HCT116 (cell line): Measurements from ENCODE around the gene SERPINI1. TPM values are rescaled to one million over a fixed set of nuclear protein-coding genes. Genes with fewer than 3 reads are reported as not detected.

Experiments used
- ATAC-seq: fragments of 200-7000 bp; cut with Tn5 transposase; 2 replicates; pipeline ENCODE4 v1.9.1; 2020; ENCODE audit warnings: mild to moderate bottlenecking, moderate library complexity
- BruUV-seq: library from RNA; stranded (reverse); fragments of 400-500 nt; replicated peaks from 2 replicates; lab custom pipeline; 2021; lab: Mats Ljungman, UMichigan
- CTCF ChIA-PET: fragments of 300-600 bp; sonication (Branson Sonifier 250); formaldehyde crosslinking; loops from one replicate; lab custom pipeline; 2021; ENCODE audit warnings: antibody characterized with exemption; lab: Charles Lee
- POLR2A ChIA-PET: fragments of 300-600, 350-600 bp; sonication (Branson Sonifier 250); formaldehyde crosslinking; loops from one replicate; lab custom pipeline; 2021; ENCODE audit warnings: antibody characterized with exemption; lab: Charles Lee
- RAD21 ChIA-PET, 2 experiments: fragments of 300-600 bp; sonication (Branson Sonifier 250); formaldehyde crosslinking; loops; one replicate each; lab custom pipeline; 2023; ENCODE audit warnings: low total read pairs in 2 of 2; ENCODE audit not compliant: uncharacterized antibody in 2 of 2, unreplicated experiment in 2 of 2, low non-redundant PET in 1 of 2; lab: Charles Lee
- DNase-seq: peaks from one replicate; pipeline ENCODE4 v3.0.0-alpha.2; 2010; ENCODE audit warnings: low read depth, low spot score
- H2AFZ ChIP-seq: fragments of 200-600 bp; shearing (Covaris generic), sonication (generic); 2 replicates; pipeline ENCODE4 v1.6.1; 2017; ENCODE audit warnings: low read depth, mixed run types, mixed read lengths, antibody characterized with exemption, low read length; ENCODE audit not compliant: poor library complexity, severe bottlenecking
- H3K27ac ChIP-seq: 2 replicates; pipeline ENCODE4 v1.5.1; 2012; ENCODE audit warnings: low read depth, low read length
- H3K27me3 ChIP-seq: fragments of 200-600 bp; sonication (generic); 2 replicates; pipeline ENCODE4 v1.6.1; 2016; ENCODE audit warnings: mixed run types, low read length, mixed read lengths; ENCODE audit not compliant: insufficient read depth
- H3K36me3 ChIP-seq, 2 experiments: fragments of 200-500 bp in 1 of 2; fragments of 200-600 bp in 1 of 2; sonication (Bioruptor generic) in 1 of 2; sonication (generic) in 1 of 2; 2 replicates each; pipeline versions ENCODE4 v1.5.1 to v1.6.1; 2014 to 2016; ENCODE audit warnings: low read length in 2 of 2, inconsistent platforms in 1 of 2, mixed read lengths in 1 of 2, mixed run types in 1 of 2; ENCODE audit not compliant: insufficient read depth in 2 of 2, control insufficient read depth in 1 of 2
- H3K4me1 ChIP-seq, 2 experiments: fragments of 200-600 bp in 1 of 2; sonication (generic) in 1 of 2; 2 replicates each; pipeline versions ENCODE4 v1.5.1 to v1.6.1; 2012 to 2017; ENCODE audit warnings: low read length in 2 of 2, inconsistent platforms in 1 of 2, mild to moderate bottlenecking in 1 of 2, mixed read lengths in 1 of 2, mixed run types in 1 of 2, moderate library complexity in 1 of 2; ENCODE audit not compliant: insufficient read depth in 2 of 2, control insufficient read depth in 1 of 2
- H3K4me2 ChIP-seq: fragments of 200-600 bp; sonication (generic); 2 replicates; pipeline ENCODE4 v1.6.1; 2017; ENCODE audit warnings: mixed run types, low read length, mixed read lengths
- H3K4me3 ChIP-seq, 2 experiments: fragments of 200-600 bp in 1 of 2; sonication (generic) in 1 of 2; replicated peaks in 1 of 2; 2 replicates each; pipeline ENCODE4 v1.5.1; 2011 to 2016; ENCODE audit warnings: low read length in 2 of 2, control low read depth in 1 of 2, low read depth in 1 of 2, mild to moderate bottlenecking in 1 of 2, mixed read lengths in 1 of 2, mixed run types in 1 of 2
- H3K79me2 ChIP-seq: fragments of 200-600 bp; sonication (generic); 2 replicates; pipeline ENCODE4 v1.6.1; 2017; ENCODE audit warnings: mild to moderate bottlenecking, mixed run types, low read length, moderate library complexity, mixed read lengths; ENCODE audit not compliant: insufficient read depth
- H3K9ac ChIP-seq: fragments of 200-600 bp; sonication (generic); 2 replicates; pipeline ENCODE4 v1.6.1; 2016; ENCODE audit warnings: low read length, mixed read lengths
- H3K9me2 ChIP-seq: fragments of 200-600 bp; sonication (generic), shearing (Covaris generic); 2 replicates; pipeline ENCODE4 v1.6.1; 2017; ENCODE audit warnings: mixed run types, mild to moderate bottlenecking, moderate library complexity; ENCODE audit not compliant: insufficient read depth
- H3K9me3 ChIP-seq, 2 experiments: fragments of 200-500 bp in 1 of 2; fragments of 200-600 bp in 1 of 2; sonication (Bioruptor generic) in 1 of 2; sonication (generic) in 1 of 2; 2 replicates each; pipeline ENCODE4 v1.6.1; 2014 to 2017; ENCODE audit warnings: low read length in 2 of 2, mixed read lengths in 2 of 2, inconsistent platforms in 1 of 2, low read depth in 1 of 2, mild to moderate bottlenecking in 1 of 2, mixed run types in 1 of 2, moderate library complexity in 1 of 2; ENCODE audit not compliant: control insufficient read depth in 1 of 2, insufficient read depth in 1 of 2
- H4K20me1 ChIP-seq: fragments of 200-600 bp; sonication (generic), shearing (Covaris generic); 2 replicates; pipeline ENCODE4 v1.6.1; 2017; ENCODE audit warnings: mixed run types, mild to moderate bottlenecking, moderate library complexity; ENCODE audit not compliant: insufficient read depth
- CEBPB ChIP-seq: IDR thresholded peaks from 2 replicates; pipeline ENCODE4 v1.6.1; 2012; ENCODE audit warnings: low read depth
- CTCF ChIP-seq, 3 experiments: fragments of 200-600 bp in 1 of 3; sonication (generic) in 1 of 3; IDR thresholded peaks in 2 of 3; conservative IDR thresholded peaks in 1 of 3; 2 replicates each; pipeline ENCODE4 v1.5.1; 2012 to 2017; ENCODE audit warnings: low read depth in 2 of 3, low read length in 2 of 3, antibody characterized with exemption in 1 of 3, borderline replicate concordance in 1 of 3, control low read depth in 1 of 3, mild to moderate bottlenecking in 1 of 3, mixed read lengths in 1 of 3, mixed run types in 1 of 3, moderate library complexity in 1 of 3; ENCODE audit not compliant: insufficient read depth in 1 of 3
- EGR1 ChIP-seq: IDR thresholded peaks from 2 replicates; pipeline ENCODE4 v1.6.1; 2012; ENCODE audit warnings: low read depth
- ELF1 ChIP-seq: IDR thresholded peaks from 2 replicates; pipeline ENCODE4 v1.6.1; 2012; ENCODE audit warnings: low read depth, borderline replicate concordance
- EZH2 ChIP-seq: fragments of 200-600 bp; sonication (generic); IDR thresholded peaks from 2 replicates; pipeline ENCODE4 v1.6.1; 2017; ENCODE audit warnings: antibody characterized with exemption, mixed run types
- EZH2phosphoT487 ChIP-seq: fragments of 200-600 bp; IDR thresholded peaks from 2 replicates; pipeline ENCODE4 v1.6.1; 2018; ENCODE audit warnings: antibody characterized with exemption, borderline replicate concordance
- JUND ChIP-seq: IDR thresholded peaks from 2 replicates; pipeline ENCODE4 v1.6.1; 2012
- POLR2A ChIP-seq: IDR thresholded peaks from 2 replicates; pipeline ENCODE4 v1.7.0; 2011; ENCODE audit warnings: borderline replicate concordance; ENCODE audit not compliant: insufficient read depth, insufficient read length; ENCODE audit errors: extremely low read depth
- POLR2AphosphoS5 ChIP-seq: IDR thresholded peaks from 2 replicates; pipeline ENCODE4 v1.6.1; 2011; ENCODE audit warnings: mild to moderate bottlenecking, low read depth, low read length, moderate library complexity
- REST ChIP-seq: IDR thresholded peaks from 2 replicates; pipeline ENCODE4 v1.6.1; 2012; ENCODE audit warnings: low read depth
- SIN3A ChIP-seq: IDR thresholded peaks from 2 replicates; pipeline ENCODE4 v1.6.1; 2012; ENCODE audit warnings: low read depth
- SRF ChIP-seq: IDR thresholded peaks from 2 replicates; pipeline ENCODE4 v1.6.1; 2012; ENCODE audit warnings: low read depth
- TCF7L2 ChIP-seq: IDR thresholded peaks from 2 replicates; pipeline ENCODE4 v1.7.0; 2011; ENCODE audit warnings: borderline replicate concordance, inconsistent platforms; ENCODE audit not compliant: insufficient read depth, insufficient read length; ENCODE audit errors: extremely low read depth
- YY1 ChIP-seq: IDR thresholded peaks from 2 replicates; pipeline ENCODE4 v1.6.1; 2011; ENCODE audit warnings: low read length, low read depth, moderate library complexity, mild to moderate bottlenecking; ENCODE audit not compliant: insufficient replicate concordance; ENCODE audit errors: extremely low read depth
- ZFX ChIP-seq: fragments of 450-650 bp; IDR thresholded peaks from 2 replicates; pipeline ENCODE4 v1.6.1; 2017
- intact Hi-C: fragments of 100-400 bp; cut with micrococcal nuclease; formaldehyde crosslinking; loops from 2 replicates; pipeline ENCODE4 v1.10.0; 2022
- total RNA-seq: library from RNA; stranded (reverse); gene quantifications from one replicate; pipeline ENCODE4 v1.2.1, GENCODE V29; 2021; ENCODE audit not compliant: unreplicated experiment

SERPINI1 gene
- total RNA-seq, 1 experiment from 2014 or later = 6.5 TPM

DNA sequence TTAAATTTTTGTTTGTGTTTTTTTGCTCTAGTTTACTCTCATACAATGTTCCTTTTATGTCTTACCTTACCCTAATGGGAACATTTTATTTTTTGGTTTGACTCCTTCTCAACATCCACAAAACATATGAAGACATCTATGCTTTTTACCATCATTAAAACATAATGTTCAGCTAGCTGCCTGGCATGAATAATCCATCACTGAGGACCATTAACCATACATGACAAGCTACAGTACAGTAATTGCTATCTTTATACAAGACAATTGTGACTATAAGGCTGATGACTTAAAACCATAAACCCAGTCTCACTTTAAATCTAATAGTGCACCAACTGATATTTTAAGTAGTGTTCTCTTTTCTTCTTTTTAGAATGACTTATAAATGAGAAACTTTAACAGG, 13.7 kb downstream of the SERPINI1 start:
- DNase-seq (no peak), ATAC-seq (no peak)
- Histone ChIP-seq H3K4me1 (no peaks in the 10 kb centered on the region), H3K27me3 (no peaks in the 10 kb centered on the region), H3K9me3 (no peaks in the 10 kb centered on the region), H4K20me1 (no peaks in the 10 kb centered on the region), H3K9ac (no peak overlapping the region), H3K79me2 (no peaks in the 10 kb centered on the region), H3K9me2 (no peaks in the 10 kb centered on the region), H3K4me3 (no peak overlapping the region), H2AFZ (no peak overlapping the region), H3K4me2 (no peak overlapping the region), H3K27ac (no peak overlapping the region), H3K36me3 (no peaks in the 10 kb centered on the region; a peak in 1 of 4 replicates)
- TF ChIP-seq POLR2AphosphoS5 = no peak
- no peak for TF ChIP-seq YY1
- CTCF ChIA-PET = no interaction called here
- intact Hi-C loops = no loop called here
- BruUV-seq = no TSS peak
- POLR2A ChIA-PET = no interaction called here
- RAD21 ChIA-PET = no interaction called here

DNA sequence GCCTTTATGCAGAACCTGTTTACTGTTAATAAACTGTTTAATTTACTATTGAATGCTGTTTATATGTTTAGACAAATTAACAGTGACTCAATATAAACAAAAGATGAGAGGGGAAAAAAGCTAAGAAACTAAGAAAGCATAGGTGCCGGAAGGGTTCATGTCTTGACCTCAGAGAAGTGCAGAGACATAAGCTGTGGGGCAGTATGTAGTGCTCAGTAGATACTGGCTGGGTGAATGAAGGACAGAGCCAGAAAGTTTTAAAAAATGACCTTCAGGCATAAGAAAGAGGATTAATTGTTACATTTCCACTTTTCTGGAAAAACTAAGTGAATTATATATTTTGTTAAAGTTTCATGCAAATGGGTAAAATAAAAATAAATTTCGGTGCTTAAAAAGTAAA, 14.2 kb downstream of the SERPINI1 start:
- Histone ChIP-seq H3K9me3 (no peaks in the 10 kb centered on the region), H3K4me3 (no peak overlapping the region), H3K4me2 (no peak overlapping the region), H3K79me2 (no peaks in the 10 kb centered on the region), H3K9ac (no peak overlapping the region), H2AFZ (no peak overlapping the region), H3K27ac (no peak overlapping the region), H3K27me3 (no peaks in the 10 kb centered on the region), H4K20me1 (no peaks in the 10 kb centered on the region), H3K4me1 (no peaks in the 10 kb centered on the region), H3K36me3 (no peaks in the 10 kb centered on the region; a peak in 1 of 4 replicates), H3K9me2 (no peaks in the 10 kb centered on the region)
- no TSS peak for BruUV-seq
- ChIA-PET CTCF (no interaction called here), RAD21 (no interaction called here), POLR2A (no interaction called here)
- intact Hi-C loops = no loop called here
- ATAC-seq (no peak), DNase-seq (no peak)
- TF ChIP-seq JUND (no peak), EZH2 (no peak), ELF1 (no peak), ZFX (no peak), SIN3A (no peak), POLR2A (no peak), SRF (no peak), TCF7L2 (no peak), CEBPB (no peak), CTCF (IDR thresholded peaks at IDR 0.05 in 2 of 3, conservative IDR thresholded peaks at IDR 0.05 in 1 of 3; ENCODE audit: borderline replicate concordance in 1 of 3, insufficient read depth in 1 of 3, low read depth in 2 of 3, low read length in 2 of 3) (no peak), YY1 (no peak), EGR1 (no peak), EZH2phosphoT487 (no peak), REST (no peak), POLR2AphosphoS5 (no peak)
